H1 (cell line): ENCODE measurements around the gene KIF25. TPM values are rescaled to one million over a fixed set of nuclear protein-coding genes. Genes with fewer than 3 reads are reported as not detected.

Source experiments
- CHD7 ChIP-seq: fragments of 300-600 bp; sonication (generic); IDR thresholded peaks from 2 replicates; pipeline ENCODE4 v1.7.1; 2012; ENCODE audit warnings: low read length, moderate library complexity, mild to moderate bottlenecking, inconsistent platforms; ENCODE audit not compliant: insufficient replicate concordance
- CREB1 ChIP-seq: IDR thresholded peaks from 2 replicates; pipeline ENCODE4 v1.6.1; 2012; ENCODE audit warnings: inconsistent platforms
- EP300 ChIP-seq, 2 experiments: IDR thresholded peaks; 1 replicate in 1 of 2; 2 replicates in 1 of 2; pipeline ENCODE4 v1.6.1; 2011 to 2012; ENCODE audit warnings: low read depth in 2 of 2, low read length in 2 of 2, mild to moderate bottlenecking in 2 of 2, borderline replicate concordance in 1 of 2, inconsistent platforms in 1 of 2, moderate library complexity in 1 of 2
- MAFK ChIP-seq: IDR thresholded peaks from 2 replicates; pipeline ENCODE4 v1.6.1; 2012; ENCODE audit warnings: low read depth, mild to moderate bottlenecking, improper control_type of control experiment, low read length
- POU5F1 ChIP-seq: IDR thresholded peaks from 2 replicates; pipeline ENCODE4 v1.6.1; 2011; ENCODE audit warnings: low read depth, mild to moderate bottlenecking, low read length, moderate library complexity
- SIRT6 ChIP-seq: IDR thresholded peaks from one replicate; pipeline ENCODE4 v1.7.1; 2012; ENCODE audit warnings: low read length, inconsistent platforms
- SP1 ChIP-seq: IDR thresholded peaks from 2 replicates; pipeline ENCODE4 v1.6.1; 2011; ENCODE audit warnings: low read depth, low read length
- TCF12 ChIP-seq: IDR thresholded peaks from 2 replicates; pipeline ENCODE4 v1.6.1; 2011; ENCODE audit warnings: low read depth, mild to moderate bottlenecking, low read length
- polyA plus RNA-seq, 7 experiments: library from polyadenylated mRNA; depleted of rRNA in 3 of 7; stranded (reverse) in 5 of 7; unstranded in 2 of 7; fragments of >200 nt in 5 of 7; fragments of 200-250 nt in 2 of 7; gene quantifications; 1 replicate in 5 of 7; 2 replicates in 1 of 7; 4 replicates in 1 of 7; pipeline versions ENCODE4 v1.2.1 to v1.2.3, GENCODE V29; 2011 to 2013; ENCODE audit warnings: missing spikeins in 2 of 7, mixed read lengths in 2 of 7
- total RNA-seq: library from RNA; stranded (reverse); fragmentation: NEBNext Ultra II Directional; extraction: Animal tissue kit (Norgen Biotek cat#: 25700); gene quantifications from 2 replicates; pipeline ENCODE4 v1.2.1, GENCODE V29; 2021

The KIF25 gene
- total and polyA plus RNA-seq, 2 of the 8 experiments (the other 6 are each of a cell fraction or from before 2014, with no cell fraction given), result 1.5 to 2.0 TPM

- TF ChIP-seq EP300 (IDR thresholded peaks at IDR 0.05; ENCODE audit: borderline replicate concordance in 1 of 2, low read depth in 2 of 2, low read length in 2 of 2) (no peak), CHD7 (no peak), POU5F1 (no peak), CREB1 (no peak), SIRT6 (no peak), MAFK (no peak), TCF12 (no peak), SP1 (no peak)
Observed at GRCh38 chr6:168039301-168039700, 41.8 kb downstream of the KIF25 start (continued).
